NCI-H69 (cell line): ENCODE measurements around the gene ACTBL2.
"Not testable (repeated sequence)": the region's sequence is repeated elsewhere in the genome, so short reads cannot be mapped to it uniquely, and the experiment has no call there.

ENCODE experiments used
- DNase-seq: peaks from one replicate; lab custom pipeline; 2025; lab: John Stamatoyannopoulos, UW

The ACTBL2 gene

GRCh38 chr5:57482671-57483106, at the start of gene ACTBL2:
ACTBL2 (minus strand) TSS chr5:57482811; CDS start chr5:57482707, 104 bp downstream.
- peak; percentile 8 for DNase-seq

GRCh38 chr5:57531333-57531732, 48.7 kb upstream of the ACTBL2 start:
- no peak for DNase-seq

- DNase-seq, result no peak
Measured at GRCh38 chr5:57529864-57530263, 47.3 kb upstream of the ACTBL2 start.

GRCh38 chr5:57527870-57528269, 45.3 kb upstream of the ACTBL2 start:
- DNase-seq, result no peak

GRCh38 chr5:57524348-57525060, 41.9 kb upstream of the ACTBL2 start:
- DNase-seq, result peak; percentile 3

GRCh38 chr5:57522477-57522876, 39.9 kb upstream of the ACTBL2 start:
- not testable (repeated sequence) for DNase-seq

- DNase-seq, result not testable (repeated sequence)
Measured at GRCh38 chr5:57518415-57518814, 35.8 kb upstream of the ACTBL2 start.

- no peak for DNase-seq
Measured at GRCh38 chr5:57517250-57517649, 34.6 kb upstream of the ACTBL2 start.

GRCh38 chr5:57513785-57514184, 31.2 kb upstream of the ACTBL2 start:
- DNase-seq, result no peak

- no peak for DNase-seq
Measured at GRCh38 chr5:57511321-57511720, 28.7 kb upstream of the ACTBL2 start.

GRCh38 chr5:57509501-57510260, 27.1 kb upstream of the ACTBL2 start:
- no peak for DNase-seq

GRCh38 chr5:57508211-57508610, 25.6 kb upstream of the ACTBL2 start:
- DNase-seq, result no peak

- DNase-seq, result peak; percentile 13
Measured at GRCh38 chr5:57505272-57506200, 22.9 kb upstream of the ACTBL2 start.

GRCh38 chr5:57504357-57504756, 21.7 kb upstream of the ACTBL2 start:
- DNase-seq, result no peak

- no peak for DNase-seq
Measured at GRCh38 chr5:57503433-57503832, 20.8 kb upstream of the ACTBL2 start.

- peak; percentile 11 for DNase-seq
Measured at GRCh38 chr5:57501414-57502201, 19.0 kb upstream of the ACTBL2 start.

GRCh38 chr5:57499262-57500050, 16.8 kb upstream of the ACTBL2 start:
- DNase-seq, result peak; percentile 42

- no peak for DNase-seq
Measured at GRCh38 chr5:57497733-57498132, 15.1 kb upstream of the ACTBL2 start.

- peak; percentile 42 for DNase-seq
Measured at GRCh38 chr5:57495285-57496086, 12.9 kb upstream of the ACTBL2 start.
